A549 (cell line): Measurements from ENCODE around the gene TRAF3.

Experiments
- CHD4 ChIP-seq: fragments of 200-600 bp; sonication (generic); IDR thresholded peaks from 2 replicates; pipeline ENCODE4 v1.6.1; 2016; ENCODE audit warnings: antibody characterized with exemption, mild to moderate bottlenecking, borderline replicate concordance
- CTCF ChIP-seq: fragments of >200 bp; sonication (Bioruptor Twin); formaldehyde crosslinking; IDR thresholded peaks from 3 replicates; pipeline ENCODE4 v1.5.1; 2016
- POLR2A ChIP-seq: IDR thresholded peaks from 2 replicates; pipeline ENCODE4 v1.6.1; 2012; ENCODE audit warnings: mild to moderate bottlenecking, low read length

- TF ChIP-seq POLR2A (no peak), CHD4 (no peak), CTCF (no peak)
Measured at GRCh38 chr14:102913341-102914211, 136.3 kb downstream of the TRAF3 start.
